Activated CD4-positive, alpha-beta T cell treated with anti-CD3 and anti-CD28 coated beads for 4 hours (primary cell): ENCODE results near the gene SORD.
A peak's percentile ranks its signal among the peaks of the same experiment; 100 is the strongest.
"Not testable (repeated sequence)": the region's sequence is repeated elsewhere in the genome, so short reads cannot be mapped to it uniquely, and the experiment has no call there.

Experiments
- DNase-seq, 2 donors: peaks; one replicate each; pipeline ENCODE4 v3.0.0-alpha.2; 2020

SORD gene

DNA sequence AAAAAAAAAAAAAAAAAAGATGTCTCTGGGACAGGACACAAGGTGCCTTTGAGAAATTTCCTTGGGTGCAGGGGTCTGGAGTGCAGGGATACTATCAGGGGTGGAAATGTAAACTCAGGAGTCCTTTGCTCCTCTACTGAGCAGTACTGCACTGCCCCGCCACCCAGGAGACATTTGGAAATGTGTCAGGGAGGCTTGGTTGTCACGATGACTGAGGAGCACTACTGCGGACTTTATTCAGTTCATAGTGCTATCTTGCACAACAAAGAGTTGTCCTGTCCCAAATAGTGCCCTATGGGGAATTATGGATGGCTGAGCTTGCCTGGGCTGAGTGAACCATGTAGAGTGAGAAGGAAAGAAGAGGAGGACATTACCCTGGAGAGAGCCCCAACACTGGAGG, 2.6 kb downstream of the SORD start:
- DNase-seq = not testable (repeated sequence)

DNA sequence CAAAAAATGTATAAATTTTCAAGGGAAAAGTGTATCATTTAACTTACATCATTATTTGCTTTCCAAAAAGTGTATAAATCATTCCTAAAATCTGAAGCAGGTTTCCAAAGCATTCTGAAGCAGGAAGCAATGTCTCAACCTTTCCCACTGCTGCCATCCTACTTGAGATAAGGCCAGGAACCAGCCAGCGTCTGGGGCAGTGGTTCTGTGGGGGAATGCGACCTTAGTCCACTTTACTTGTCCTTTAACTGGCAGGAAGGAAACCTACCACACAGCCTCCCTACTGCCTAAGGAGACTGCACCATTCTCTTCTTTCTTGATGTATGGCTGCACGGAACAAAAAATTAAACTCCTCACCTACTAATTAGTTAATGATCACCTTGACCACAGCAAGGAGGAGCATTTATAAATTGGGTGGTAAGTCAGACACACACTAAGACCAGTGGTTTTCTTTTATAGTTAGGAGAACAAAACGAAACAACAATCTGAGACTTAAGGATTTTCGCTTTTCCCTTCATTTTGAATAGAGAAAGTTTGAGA, 3.7 kb downstream of the SORD start:
- no peak for DNase-seq

DNA sequence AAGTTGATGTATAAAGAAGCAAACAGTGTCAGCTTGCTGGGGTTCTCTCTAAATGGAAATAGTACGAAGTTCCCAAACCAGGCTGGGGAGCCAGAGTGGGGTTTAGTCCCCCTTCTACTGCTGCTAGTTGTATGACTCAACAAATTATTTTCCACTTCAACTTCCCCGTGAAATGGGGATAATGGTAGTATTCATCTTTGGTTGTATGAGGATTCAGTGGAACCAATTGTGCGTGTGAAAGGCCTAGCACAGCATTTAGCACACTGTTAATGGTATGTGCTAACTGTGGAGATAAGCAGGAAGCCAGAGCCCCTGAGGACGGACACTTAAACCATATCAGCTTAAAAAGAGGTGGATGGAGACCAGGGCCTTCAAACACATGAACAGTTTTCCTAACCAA, 4.2 kb downstream of the SORD start:
- no peak for DNase-seq

DNA sequence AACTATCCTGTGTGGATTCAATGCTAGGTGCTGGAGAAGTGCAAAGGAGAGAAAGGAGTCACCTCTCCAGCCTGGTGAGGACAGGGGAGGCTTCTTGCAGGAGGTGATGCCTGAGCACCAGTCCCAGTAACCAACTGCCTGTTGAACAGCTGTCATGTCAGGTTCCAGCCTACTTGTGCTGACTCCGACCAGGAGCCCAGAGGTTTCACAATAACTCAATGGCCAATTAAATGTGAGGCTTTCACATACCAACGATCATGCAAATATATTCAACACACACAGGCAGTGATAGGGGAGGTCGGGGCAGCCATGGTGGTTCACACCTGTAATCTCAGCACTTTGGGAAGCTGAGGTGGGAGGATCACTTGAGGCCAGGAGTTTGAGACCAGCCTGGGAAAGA, 7.7 kb downstream of the SORD start:
- DNase-seq = no peak

DNA sequence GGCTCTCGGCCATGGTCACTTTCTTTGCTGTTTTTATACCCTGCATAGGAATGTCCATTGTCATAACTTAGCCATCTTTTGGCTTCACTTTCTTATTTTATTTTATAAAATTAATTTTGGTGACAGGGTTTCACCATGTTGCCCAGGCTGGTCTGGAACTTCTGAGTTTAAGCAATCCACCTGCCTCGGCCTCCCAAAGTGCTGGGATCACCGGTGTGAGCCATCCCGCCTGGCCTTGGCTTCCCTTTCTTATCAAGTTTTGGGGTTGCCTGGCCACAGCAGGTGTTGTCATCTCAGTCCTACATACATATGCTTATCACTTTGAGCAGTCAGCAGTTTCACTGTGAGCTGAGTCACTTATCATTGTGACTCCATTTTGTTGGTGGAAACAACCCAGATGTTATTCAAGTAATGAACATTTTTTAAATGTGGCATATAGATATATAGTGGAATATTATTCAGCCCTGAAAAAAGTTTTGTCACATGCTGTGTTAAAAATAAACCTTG, 8.6 kb downstream of the SORD start:
- DNase-seq = not testable (repeated sequence)

DNA sequence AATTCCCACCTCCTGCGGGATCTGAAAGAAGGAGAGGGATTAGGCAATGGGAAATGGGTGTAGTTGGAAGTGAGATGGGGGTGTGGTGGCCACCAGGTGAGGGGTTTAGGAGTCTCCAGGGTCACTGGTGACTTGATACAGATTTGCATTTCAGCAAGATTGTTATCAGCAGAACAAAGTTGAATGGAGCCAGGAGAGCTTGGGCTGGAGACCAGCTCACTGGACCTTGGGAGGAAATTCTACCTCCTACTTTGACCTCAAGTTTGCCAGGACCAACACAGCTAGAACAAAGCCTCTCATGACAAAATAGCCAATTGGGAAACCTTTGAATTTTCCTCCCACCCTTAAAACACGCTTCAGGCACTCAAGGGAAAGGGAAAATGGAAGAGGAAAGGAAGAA, 9.5 kb downstream of the SORD start:
- DNase-seq = not testable (repeated sequence)

DNA sequence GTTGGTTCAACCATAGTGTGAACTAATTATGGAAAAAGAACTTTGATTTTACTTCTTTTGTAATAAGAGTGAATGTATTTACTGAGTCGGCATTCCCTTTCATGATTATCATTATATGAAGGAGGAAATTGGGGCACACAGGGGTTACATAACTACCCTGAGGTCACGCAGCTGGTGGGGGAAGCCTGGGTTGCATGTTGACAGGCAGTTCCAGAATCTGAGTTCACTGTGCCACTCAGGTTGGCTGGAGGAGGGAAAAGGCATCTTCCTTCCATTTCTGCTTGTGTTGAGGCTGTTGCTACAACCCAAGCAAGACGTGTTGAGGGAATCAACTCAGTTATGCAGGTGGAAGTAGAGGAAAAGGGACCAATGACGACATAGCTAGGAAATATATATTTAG, 11.1 kb downstream of the SORD start:
- not testable (repeated sequence) for DNase-seq

DNA sequence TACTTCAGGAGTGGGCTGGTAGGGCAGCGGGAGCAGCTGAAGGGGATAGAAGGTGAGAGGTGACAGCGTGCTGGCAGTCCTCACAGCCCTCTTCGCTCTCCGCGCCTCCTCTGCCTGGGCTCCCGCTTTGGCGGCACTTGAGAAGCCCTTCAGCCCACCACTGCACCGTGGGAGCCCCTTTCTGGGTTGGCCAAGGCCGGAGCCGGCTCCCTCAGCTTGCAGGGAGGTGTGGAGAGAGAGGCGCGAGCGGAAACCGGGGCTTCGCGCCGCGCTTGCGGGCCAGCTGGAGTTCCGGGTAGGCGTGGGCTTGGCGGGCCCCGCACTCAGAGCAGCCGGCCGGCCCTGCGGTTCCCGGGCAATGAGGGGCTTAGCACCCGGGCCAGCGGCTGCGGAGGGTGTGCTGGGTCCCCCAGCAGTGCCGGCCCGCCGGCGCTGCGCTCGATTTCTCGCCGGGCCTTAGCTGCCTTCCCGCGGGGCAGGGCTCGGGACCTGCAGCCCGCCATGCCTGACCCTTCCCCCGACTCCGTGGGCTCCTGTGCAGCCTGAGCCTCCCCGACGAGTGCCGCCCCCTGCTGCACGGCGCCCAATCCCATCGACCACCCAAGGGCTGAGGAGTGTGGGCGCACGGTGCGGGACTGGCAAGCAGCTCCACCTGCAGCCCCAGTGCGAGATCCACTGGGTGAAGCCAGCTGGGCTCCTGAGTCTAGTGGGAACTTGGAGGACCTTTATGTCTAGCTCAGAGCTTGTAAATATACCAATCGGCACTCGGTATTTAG, 11.8 kb downstream of the SORD start:
- DNase-seq = not testable (repeated sequence)

DNA sequence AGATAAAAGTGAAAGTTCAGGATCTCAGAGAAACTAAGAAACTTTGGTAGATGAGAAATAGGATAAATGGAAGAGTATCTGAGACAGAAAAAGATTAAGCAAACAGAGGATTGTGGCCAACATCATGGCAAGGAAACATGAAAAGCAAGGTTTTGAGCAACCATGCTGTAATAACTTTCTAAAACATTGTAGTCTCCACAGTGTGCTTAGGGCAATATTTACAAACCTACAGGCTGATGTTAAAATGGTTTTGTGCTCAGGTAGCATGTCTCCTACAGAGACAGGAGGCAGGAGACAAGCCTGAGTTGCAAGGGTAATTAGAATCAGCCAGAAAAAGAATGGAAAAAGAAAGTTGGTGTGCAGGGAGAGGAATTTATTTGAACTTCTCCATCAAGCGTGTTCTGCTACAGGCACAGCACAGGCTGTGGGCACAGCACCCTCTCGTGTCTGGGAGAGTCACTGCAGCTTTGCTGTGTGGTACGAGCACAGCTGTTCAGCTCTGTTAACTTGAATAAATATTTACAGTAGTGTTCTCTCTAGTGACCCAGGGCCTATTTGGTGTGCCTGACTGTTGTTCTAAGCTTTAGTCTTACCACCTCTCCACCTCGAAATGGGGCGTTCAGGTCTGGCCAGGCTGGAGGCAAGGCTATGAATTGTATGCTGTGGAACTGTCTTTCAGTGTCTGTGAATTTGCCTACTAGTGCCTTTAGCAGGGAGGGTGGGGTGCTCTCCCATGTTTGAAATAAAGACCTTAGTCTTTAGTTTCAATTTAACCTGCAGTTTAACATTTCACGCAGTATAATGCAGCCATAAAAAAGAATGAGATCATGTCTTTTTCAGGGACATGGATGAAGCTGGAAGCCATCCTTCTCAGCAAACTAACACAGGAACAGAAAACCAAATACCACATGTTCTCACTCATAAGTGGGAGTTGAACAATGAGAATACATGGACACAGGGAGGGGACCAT, 14.1 kb downstream of the SORD start:
- peak; percentile 60 to 71 for DNase-seq

DNA sequence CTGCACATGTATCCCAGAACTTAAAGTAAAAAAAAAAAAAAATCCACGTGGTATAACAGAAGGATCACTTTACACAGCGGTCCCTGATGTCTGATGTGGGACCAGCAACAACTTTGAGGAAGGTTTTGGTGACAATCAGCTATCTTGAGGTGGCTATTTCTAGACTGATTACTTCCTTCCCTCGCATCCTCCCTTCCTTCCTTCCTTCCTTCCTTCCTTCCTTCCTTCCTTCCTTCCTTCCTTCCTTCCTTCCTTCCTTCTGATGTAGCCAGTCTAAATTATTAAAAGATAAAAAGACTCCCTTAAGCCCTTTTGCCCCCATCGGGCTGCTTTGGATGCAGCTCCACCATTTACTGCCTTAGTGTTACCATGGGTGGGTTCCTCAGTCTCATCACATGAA, 14.9 kb downstream of the SORD start:
- DNase-seq = no peak

DNA sequence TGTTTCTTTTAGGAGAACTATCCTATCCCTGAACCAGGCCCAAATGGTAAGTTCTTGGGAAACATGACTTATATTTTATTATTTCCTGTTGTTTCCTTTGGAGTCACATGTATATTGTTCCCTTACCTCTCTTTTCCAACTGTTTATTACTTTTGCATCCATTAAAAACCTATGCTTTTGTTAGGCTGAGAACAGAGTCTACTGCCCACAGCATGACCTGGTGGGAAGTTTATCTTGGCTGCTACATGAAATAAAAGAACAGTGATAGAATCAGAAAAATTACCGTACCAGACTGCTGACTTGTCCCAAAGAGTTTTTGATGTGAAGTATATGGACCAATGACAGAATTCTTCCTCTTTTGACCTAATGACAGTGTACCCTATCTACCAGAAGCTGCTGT, 17.4 kb downstream of the SORD start:
- not testable (repeated sequence) for DNase-seq

DNA sequence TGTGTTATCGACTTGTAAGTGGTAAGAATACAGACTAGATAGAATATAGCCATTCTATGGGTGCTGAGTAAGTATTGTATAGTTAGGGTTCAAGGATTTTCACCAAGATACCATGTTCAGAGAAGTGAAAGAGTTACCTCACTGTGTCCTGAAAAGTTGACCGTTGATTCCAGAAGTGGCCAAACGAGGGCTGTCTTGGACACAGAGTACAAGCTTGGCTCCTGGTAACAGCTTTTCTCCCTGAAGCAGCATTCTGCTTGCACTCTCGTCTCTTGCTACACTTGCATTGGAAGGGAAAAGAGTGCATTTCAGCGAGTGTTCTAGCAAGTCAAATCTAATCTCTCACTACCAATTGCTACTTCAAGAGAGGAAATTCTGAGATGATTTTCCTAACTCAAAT, 18.5 kb downstream of the SORD start:
- not testable (repeated sequence) for DNase-seq

DNA sequence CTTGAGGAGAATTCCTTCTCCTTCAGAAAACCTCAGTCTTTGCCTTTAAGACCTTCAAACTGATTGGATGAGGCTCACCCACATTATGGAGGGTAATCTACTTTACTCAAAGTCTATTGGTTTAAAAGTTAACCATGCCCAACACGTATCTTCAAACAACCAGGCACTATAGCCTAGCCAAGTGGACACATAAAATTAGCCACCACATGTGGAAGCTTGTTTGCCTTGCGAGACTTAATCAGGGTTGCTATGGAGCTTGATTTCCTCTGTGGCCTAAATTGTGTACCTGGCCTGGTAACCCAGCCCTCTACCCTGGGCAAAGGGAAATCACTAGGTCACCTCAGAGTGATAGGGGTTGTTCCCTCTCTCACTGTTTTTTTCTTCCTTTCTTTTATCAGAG, 19.9 kb downstream of the SORD start:
- DNase-seq = not testable (repeated sequence)

DNA sequence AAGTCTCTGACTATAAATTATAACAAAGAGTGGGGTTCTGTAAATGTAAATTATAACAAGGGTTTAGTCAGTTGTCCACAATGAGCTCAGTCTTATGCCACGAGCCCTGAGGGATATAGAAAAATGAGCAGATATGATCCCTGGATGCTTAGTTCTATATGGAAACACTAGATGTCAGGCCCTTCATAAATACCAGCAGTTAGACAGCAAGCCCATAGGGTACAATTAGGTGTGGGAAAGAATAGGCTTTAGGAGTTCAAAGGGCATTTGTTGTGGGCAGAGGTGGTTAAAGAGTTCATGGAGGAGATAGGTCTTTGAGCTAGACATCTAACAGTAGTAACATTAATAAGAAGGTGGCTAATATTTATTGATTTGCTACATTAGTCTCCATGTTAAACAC, 21.3 kb downstream of the SORD start:
- not testable (repeated sequence) for DNase-seq

DNA sequence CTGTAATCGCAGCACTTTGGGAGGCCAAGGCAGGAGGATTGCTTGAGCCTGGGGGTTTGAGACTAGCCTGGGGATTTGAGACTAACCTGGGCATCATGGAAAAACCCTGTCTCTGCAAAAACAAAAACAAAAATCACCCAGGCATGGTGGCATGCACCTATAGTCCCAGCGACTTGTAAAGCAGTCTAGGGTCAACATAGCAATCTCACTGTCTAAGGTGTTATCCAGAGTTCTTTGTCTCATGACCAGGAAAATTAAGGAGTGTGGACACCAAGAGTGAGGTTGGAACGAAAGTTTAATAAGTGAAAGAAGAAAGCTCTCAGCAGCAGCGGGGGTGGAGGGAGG, 25.4 kb downstream of the SORD start:
- not testable (repeated sequence) for DNase-seq

DNA sequence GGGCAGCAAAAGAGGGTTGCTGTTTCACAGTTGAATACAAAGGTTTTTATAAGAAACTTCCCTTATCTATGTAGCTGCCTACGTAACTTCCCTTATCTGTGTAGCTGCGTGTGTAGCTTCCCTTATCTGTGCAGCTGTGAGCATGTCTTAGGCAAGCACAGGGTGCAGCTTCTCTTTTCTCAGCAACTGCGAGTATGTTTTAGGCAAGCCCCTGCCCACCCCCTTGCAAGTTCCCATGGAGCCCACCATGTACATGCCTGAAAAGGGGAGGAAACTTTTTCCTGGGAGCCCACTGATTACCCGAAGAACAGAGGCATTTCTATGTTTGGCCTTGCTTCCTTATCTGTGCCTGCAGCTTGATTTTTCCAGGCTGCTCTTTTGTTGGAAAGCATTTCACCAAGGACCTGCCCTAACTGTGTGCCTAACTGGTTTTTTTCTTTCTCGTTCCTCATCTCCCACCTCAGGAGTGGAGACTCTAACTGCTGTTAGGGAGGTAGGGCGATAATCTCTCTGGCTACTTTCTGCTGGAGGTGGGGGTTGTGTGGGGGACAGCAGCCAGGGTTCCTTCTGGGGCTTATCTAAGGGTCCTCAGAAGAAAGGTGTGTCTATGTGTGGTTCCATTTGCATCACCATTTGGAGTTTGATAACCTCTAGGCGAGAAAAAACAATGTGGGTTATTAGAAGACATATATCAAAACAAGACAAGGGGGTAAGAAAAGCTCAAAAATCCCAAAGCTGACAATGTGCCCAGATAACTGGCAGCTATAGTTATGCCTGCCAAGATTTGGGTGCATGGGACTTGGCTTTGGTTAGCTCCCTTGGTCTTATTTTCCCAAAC, 26.0 kb downstream of the SORD start:
- DNase-seq = no peak

DNA sequence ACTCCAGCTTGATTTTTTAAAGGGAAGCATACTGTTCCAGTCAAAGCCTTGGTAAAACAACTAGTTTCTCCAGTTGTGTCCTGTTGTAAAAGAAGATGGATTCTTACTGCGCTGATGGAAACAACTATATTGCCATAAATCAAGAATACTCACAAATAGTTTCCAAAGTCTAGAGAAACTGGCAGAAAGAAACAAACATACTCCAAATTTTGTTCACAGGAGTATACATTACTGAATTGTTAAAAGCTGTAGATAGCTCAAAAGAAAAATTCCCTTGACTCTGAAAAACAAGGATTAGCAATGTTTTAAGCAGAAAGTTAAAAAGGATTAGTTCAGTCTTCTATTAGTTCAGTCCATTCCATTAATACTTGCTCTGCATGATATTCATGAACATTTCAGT, 27.6 kb downstream of the SORD start:
- DNase-seq = no peak

DNA sequence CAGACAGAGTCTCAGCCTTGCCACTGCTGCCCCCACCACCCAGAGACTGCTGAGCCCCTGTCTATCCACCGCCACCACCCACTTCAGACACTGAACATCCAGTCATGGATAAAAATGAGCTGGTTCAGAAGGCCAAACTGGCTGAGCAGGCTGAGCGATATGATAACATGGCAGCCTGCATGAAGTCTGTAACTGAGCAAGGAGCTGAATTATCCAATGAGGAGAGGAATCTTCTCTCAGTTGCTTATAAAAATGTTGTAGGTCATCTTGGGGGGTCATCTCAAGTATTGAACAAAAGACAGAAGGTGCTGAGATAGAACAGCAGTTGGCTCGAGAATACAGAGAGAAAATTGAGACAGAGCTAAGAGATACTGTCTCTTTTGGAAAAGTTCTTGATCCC, 29.7 kb downstream of the SORD start:
- not testable (repeated sequence) for DNase-seq

DNA sequence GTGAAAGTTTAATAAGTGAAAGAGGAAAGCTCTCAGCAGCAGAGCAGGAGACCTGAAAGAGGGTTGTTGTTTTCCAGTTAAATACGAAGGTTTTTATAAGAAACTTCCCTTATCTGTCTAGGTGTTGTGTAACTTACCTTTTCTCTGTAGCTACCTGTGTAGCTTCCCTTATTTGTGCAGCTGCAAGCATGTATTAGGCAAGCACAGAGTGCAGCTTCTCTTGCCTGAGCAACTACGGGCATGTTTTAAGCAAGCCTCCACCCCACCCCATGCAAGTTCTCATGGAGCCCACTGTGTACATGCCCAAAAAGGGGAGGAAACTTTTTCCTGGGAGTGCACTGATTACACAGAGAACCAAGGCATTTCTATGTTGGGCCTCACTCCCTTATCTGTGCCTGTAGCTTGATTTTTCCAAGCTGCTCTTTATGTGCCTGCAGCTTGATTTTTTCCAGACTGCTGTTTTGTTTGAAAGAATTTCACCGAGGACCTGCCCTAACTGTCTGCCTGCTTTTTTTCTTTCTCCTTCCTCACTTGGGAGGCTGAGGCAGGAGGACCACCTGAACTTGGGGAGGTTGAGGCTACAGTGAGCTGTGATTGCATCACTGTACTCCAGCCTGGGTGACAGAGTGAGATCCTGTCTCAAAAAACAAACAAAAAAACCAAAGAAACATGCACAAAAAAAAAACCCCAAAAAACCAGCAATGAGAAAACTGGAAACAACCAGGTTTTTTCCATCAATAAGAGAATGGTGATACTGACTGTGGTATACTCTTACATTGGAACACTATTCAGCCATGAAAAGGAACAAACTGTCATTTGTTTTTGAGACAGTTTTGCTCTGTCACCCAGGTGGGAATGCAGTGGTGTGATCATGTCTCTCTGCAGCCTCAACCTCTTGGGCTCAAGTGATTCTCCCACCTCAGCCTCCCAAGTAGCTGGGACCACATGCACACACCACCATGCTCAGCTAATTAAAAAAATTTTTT, 36.0 kb downstream of the SORD start:
- DNase-seq = not testable (repeated sequence)

DNA sequence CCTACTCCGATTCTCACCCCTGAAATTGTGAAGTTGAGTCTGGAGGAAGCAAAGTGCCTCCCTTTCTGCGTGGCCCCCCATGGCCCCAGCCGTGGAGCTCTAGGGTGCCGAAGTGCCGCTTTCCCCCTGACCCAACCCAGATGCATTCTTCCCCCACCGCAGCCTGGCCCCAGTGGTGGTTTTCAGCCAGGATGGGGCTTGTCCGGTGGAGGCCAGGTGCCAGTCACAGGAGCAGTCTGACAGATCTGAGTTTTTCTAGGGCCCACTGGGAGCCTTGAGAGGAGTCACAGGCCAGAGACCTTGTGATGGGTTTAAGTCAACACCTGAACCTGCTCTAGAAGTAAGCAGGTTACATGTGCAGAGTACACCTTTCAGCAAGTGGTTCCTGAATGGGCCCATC, 39.3 kb downstream of the SORD start:
- not testable (repeated sequence) for DNase-seq

DNA sequence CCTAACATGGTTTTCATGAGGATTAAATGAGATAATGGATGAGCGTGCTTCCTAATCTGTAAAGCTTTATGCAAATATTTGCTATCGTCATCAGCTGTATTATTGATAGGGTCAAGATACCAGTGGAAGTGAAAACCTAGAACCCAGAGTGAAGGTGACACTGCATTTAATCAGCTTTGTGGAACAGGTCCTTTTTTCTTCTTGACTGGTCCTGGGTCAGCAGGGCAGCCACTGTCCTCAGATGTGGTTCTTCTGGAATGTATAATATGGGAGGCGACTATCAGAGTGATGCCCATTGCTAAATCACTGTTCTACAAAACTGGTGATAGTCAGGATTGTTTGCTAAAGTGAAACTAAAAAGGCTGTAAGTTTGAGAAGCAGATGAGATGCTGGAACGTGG, 41.4 kb downstream of the SORD start:
- DNase-seq = no peak
